ENCODE measurements around the gene NCBP2L.
"Not testable (repeated sequence)": the region's sequence is repeated elsewhere in the genome, so short reads cannot be mapped to it uniquely, and the experiment has no call there.

The NCBP2L gene

DNA sequence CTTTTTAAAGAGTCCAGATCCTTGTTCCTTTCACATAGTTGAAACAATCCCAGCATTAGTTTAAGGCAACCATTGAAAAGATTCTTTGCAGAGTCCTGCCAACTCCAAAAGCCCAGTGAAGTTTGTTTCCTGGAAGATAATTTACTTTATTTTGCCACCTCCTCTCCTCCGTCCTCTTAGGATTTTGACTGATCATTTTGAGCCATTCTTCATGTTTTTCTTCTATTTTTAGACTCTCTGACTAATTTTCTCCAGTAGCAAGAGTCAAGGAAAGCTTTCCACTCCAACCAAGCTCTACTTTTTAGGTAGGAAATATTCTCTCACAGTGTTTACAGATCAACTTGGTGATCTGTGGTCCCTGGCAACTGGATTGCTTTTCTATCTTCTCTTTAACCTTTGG, 10.3 kb downstream of the NCBP2L start:
- TF ChIP-seq CTCF (IDR thresholded peaks at IDR 0.05; ENCODE audit: low read depth, low read length, poor library complexity, severe bottlenecking) (no peak), EZH2phosphoT487 (IDR thresholded peaks at IDR 0.05; ENCODE audit: borderline replicate concordance, low read length) (no peak)
- Histone ChIP-seq H3K4me3 (ENCODE audit: low read length) (no peak overlapping the region), H3K9me3 (ENCODE audit: control insufficient read depth, insufficient read depth, low read length) (no peaks in the 10 kb centered on the region), H3K36me3 (ENCODE audit: control insufficient read depth, low read length) (no peaks in the 10 kb centered on the region), H3K27ac (ENCODE audit: low read depth, low read length) (no peak overlapping the region), H3K9me2 (replicated peaks; ENCODE audit: control insufficient read depth, low read length) (no peaks in the 10 kb centered on the region), H3F3A (ENCODE audit: control insufficient read depth, insufficient read depth) (no peaks in the 10 kb centered on the region), H3K4me2 (ENCODE audit: low read length) (no peak overlapping the region), H3K27me3 (ENCODE audit: control insufficient read depth, low read length) (no peaks in the 10 kb centered on the region), H3K4me1 (ENCODE audit: control insufficient read depth, low read length) (no peaks in the 10 kb centered on the region), H3K79me2 (ENCODE audit: control insufficient read depth, low read length) (no peaks in the 10 kb centered on the region), H4K20me1 (ENCODE audit: control insufficient read depth, insufficient read depth, low read depth, low read length) (no peaks in the 10 kb centered on the region)

DNA sequence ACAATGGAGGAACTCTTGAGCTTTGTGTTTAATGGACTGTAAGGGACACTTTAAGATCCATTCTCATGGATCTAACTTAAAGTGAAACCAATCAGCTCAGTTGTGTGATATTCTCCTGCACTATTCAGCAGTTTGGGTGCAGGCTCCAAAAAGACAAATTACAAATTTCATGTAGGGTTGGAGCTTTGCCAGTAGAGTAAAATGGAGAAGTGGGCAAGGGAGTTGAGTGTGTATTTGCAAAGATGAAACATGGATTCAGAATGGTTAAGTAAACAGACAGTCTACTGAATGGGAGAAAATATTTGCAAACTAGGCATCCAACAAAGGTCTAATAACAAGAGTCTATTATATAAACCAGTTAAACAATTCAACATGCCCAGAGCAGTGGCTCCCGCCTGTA, 26.9 kb downstream of the NCBP2L start:
- no peaks in the 10 kb centered on the region for H4K20me1 ChIP-seq (ENCODE audit: control insufficient read depth, insufficient read depth, low read depth, low read length)
- no peaks in the 10 kb centered on the region for H3K36me3 ChIP-seq (ENCODE audit: control insufficient read depth, low read length)
- H3K79me2 ChIP-seq (ENCODE audit: control insufficient read depth, low read length) = no peaks in the 10 kb centered on the region
- H3K4me2 ChIP-seq (ENCODE audit: low read length) = no peak overlapping the region
- no peaks in the 10 kb centered on the region for H3F3A ChIP-seq (ENCODE audit: control insufficient read depth, insufficient read depth)
- no peak overlapping the region for H3K4me3 ChIP-seq (ENCODE audit: low read length)
- H3K9me2 ChIP-seq (replicated peaks; ENCODE audit: control insufficient read depth, low read length) = no peaks in the 10 kb centered on the region
- H3K27ac ChIP-seq (ENCODE audit: low read depth, low read length) = no peak overlapping the region
- no peaks in the 10 kb centered on the region for H3K9me3 ChIP-seq (ENCODE audit: control insufficient read depth, insufficient read depth, low read length)
- no peaks in the 10 kb centered on the region for H3K27me3 ChIP-seq (ENCODE audit: control insufficient read depth, low read length)
- TF ChIP-seq CTCF (IDR thresholded peaks at IDR 0.05; ENCODE audit: low read depth, low read length, poor library complexity, severe bottlenecking) = no peak
- no peak for TF ChIP-seq EZH2phosphoT487 (IDR thresholded peaks at IDR 0.05; ENCODE audit: borderline replicate concordance, low read length)
- H3K4me1 ChIP-seq (ENCODE audit: control insufficient read depth, low read length) = no peaks in the 10 kb centered on the region

GRCh38 chrX:107805179-107805578, 27.6 kb downstream of the NCBP2L start:
- Histone ChIP-seq H4K20me1 (ENCODE audit: control insufficient read depth, insufficient read depth, low read depth, low read length) (no peaks in the 10 kb centered on the region), H3K27me3 (ENCODE audit: control insufficient read depth, low read length) (no peaks in the 10 kb centered on the region), H3K4me3 (ENCODE audit: low read length) (no peak overlapping the region), H3K4me2 (ENCODE audit: low read length) (no peak overlapping the region), H3K9me2 (replicated peaks; ENCODE audit: control insufficient read depth, low read length) (no peaks in the 10 kb centered on the region), H3F3A (ENCODE audit: control insufficient read depth, insufficient read depth) (no peaks in the 10 kb centered on the region), H3K9me3 (ENCODE audit: control insufficient read depth, insufficient read depth, low read length) (no peaks in the 10 kb centered on the region), H3K4me1 (ENCODE audit: control insufficient read depth, low read length) (no peaks in the 10 kb centered on the region), H3K27ac (ENCODE audit: low read depth, low read length) (no peak overlapping the region), H3K79me2 (ENCODE audit: control insufficient read depth, low read length) (no peaks in the 10 kb centered on the region), H3K36me3 (ENCODE audit: control insufficient read depth, low read length) (no peaks in the 10 kb centered on the region)
- no peak for TF ChIP-seq EZH2phosphoT487 (IDR thresholded peaks at IDR 0.05; ENCODE audit: borderline replicate concordance, low read length)
- no peak for TF ChIP-seq CTCF (IDR thresholded peaks at IDR 0.05; ENCODE audit: low read depth, low read length, poor library complexity, severe bottlenecking)

DNA sequence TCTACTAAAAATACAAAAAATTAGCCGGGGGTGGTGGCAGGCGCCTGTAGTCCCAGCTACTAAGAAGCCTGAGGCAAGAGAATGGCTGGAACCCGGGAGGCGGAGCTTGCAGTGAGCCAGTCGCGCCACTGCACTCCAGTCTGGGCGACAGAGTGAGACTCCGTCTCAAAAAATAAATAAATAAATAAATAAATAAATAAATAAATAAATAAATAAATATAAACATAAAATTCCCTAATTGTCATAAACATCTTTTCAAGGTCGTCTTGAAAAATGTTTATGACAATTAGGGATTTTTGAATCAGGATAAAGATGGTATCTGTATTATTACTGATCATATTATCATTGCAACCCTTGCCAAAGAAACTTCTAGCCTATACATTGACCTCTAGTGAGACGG, 32.5 kb downstream of the NCBP2L start:
- H3K79me2 ChIP-seq (ENCODE audit: control insufficient read depth, low read length); H3F3A ChIP-seq (ENCODE audit: control insufficient read depth, insufficient read depth); H4K20me1 ChIP-seq (ENCODE audit: control insufficient read depth, insufficient read depth, low read depth, low read length); H3K36me3 ChIP-seq (ENCODE audit: control insufficient read depth, low read length); H3K4me3 ChIP-seq (ENCODE audit: low read length); H3K27ac ChIP-seq (ENCODE audit: low read depth, low read length); H3K4me2 ChIP-seq (ENCODE audit: low read length); H3K9me3 ChIP-seq (ENCODE audit: control insufficient read depth, insufficient read depth, low read length); H3K27me3 ChIP-seq (ENCODE audit: control insufficient read depth, low read length); H3K4me1 ChIP-seq (ENCODE audit: control insufficient read depth, low read length); H3K9me2 ChIP-seq (replicated peaks; ENCODE audit: control insufficient read depth, low read length): not testable (repeated sequence)
